RKO (cell line): ENCODE results near the gene FLOT1.
A peak's percentile ranks its signal among the peaks of the same experiment; 100 is the strongest.
"Not testable (repeated sequence)": the region's sequence is repeated elsewhere in the genome, so short reads cannot be mapped to it uniquely, and the experiment has no call there.

Experiments used
- DNase-seq: peaks from one replicate; pipeline ENCODE4 v3.0.0-alpha.2; 2016; ENCODE audit warnings: low spot score

FLOT1 gene

DNA sequence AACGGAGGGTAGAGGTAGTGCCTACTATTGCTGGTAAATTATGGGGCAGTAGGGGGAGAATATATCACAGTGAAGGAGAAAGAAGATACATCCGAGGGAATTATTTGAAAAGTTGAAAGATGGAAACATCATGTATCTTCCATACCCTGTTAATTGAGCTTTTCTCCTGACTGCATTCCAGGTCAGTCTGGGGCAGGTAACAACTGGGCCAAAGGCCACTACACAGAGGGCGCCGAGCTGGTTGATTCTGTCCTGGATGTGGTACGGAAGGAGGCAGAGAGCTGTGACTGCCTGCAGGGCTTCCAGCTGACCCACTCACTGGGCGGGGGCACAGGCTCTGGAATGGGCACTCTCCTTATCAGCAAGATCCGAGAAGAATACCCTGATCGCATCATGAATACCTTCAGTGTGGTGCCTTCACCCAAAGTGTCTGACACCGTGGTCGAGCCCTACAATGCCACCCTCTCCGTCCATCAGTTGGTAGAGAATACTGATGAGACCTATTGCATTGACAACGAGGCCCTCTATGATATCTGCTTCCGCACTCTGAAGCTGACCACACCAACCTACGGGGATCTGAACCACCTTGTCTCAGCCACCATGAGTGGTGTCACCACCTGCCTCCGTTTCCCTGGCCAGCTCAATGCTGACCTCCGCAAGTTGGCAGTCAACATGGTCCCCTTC is 19.2 kb downstream of the FLOT1 start:
- not testable (repeated sequence) for DNase-seq

DNA sequence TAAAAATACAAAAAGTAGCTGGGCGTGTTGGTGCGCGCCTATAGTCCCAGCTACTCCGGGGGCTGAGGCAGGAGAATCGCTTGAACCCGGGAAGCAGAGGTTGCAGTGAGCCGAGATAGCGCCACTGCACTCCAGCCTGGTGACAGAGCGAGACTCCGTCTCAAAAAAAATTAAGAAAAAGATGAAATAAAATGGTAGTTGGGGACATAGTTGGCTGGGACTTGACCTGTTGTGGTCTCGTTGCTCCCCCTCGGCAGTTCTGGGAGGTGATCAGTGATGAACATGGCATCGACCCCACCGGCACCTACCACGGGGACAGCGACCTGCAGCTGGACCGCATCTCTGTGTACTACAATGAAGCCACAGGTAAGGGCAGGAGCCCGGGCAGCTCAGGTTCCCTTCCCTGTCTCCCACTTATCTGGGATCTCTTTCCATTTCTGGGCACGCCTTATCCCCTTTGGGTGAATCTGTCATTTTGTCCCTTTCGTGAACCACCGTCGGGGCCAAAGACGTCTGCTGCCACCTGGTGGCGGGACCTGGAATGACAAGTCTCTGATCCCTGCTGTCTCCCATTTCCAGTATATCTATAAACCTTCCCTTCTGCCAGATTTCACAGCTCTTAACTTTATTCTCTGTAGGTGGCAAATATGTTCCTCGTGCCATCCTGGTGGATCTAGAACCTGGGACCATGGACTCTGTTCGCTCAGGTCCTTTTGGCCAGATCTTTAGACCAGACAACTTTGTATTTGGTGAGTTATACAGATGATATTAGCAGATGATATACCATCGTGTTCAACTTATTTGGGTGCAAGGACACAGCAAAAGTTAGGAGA is 20.0 kb downstream of the FLOT1 start:
- peak; percentile 80 for DNase-seq

GRCh38 chr6:30722025-30722279 is 20.5 kb downstream of the FLOT1 start:
- DNase-seq: not testable (repeated sequence)

DNA sequence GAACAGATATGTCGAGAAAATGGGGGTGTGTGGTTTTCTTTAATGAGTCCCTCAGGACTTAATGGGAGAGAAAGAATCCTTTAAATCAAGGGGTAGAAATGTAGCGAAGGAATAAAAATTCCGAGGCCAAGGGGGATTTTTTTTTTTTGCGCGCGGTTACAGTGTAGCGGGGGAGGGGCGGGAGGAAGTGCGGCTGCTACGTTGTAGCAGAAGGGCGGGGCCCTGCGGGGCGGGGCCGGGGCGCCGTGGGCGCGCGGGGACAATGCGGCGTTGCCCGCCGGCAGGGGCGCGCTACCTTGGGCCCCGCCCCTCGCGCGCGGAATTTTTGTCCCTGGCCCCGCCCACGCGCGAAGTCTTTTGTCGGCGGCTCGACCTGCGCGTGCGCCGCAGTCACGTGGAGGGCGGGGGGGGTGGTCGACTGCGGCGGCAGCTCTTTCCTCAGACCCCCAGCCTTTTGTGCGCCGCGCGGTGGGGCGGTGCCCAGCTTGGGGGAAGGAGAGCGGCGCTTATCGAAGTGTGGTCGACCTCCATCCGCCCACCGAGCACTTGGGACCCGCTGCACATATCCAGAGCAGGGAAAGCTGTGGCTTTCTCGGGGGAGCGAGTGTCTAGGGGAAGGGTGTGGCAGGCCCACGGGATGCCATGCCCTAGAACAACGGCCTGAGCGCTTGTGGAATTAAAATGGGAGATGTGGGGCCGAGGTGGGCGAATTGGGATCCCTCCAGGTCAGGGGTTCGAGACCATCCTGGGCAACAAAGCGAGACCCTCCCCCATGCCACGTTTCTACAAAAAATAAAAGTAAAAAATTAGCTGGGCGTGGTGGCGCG is 21.1 kb downstream of the FLOT1 start:
- peak; percentile 90 for DNase-seq

- peak; percentile 78 for DNase-seq
These were observed 21.7 kb downstream of the FLOT1 start for GRCh38 chr6:30720738-30721197.

DNA sequence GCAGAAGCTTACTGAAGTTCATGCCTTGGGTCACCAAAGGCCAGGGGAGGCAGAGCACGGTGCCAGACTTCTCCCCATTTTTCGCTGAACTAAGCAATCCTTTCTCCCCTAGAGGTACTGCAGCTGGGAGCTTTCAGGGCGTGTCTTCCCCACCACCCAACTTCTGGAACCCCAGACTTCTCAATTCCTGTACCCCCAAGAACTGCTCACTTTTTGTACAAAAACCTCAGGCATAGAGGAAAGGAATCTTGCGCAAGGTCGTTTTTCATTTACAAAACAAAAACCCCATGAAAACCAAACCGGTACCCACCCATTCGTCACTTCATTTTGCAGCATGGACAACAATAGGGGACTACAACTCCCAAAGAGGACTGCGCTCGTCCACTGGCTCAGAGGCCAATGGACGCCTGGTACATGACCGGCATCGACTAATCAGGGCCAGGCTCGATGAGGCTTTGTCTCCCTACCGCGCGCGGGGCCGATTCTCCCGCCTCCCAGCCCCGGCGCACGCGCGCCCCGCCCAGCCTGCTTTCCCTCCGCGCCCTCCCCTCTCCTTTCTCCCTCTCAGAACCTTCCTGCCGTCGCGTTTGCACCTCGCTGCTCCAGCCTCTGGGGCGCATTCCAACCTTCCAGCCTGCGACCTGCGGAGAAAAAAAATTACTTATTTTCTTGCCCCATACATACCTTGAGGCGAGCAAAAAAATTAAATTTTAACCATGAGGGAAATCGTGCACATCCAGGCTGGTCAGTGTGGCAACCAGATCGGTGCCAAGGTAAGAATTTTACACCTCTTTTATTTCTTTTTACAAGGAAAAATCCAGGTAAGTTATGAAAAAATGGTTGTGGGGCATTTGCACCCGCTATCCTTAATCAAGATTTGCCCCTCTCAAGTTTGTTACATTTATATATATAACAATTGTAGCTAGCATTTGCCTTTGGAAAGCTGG is 22.4 kb downstream of the FLOT1 start, which contains the start of gene TUBB:
Gene TUBB (plus strand): TSS at position 562 of the 947 bp plus-strand sequence. CDS start 155 bp downstream, at position 717.
- DNase-seq: peak; percentile 99

DNA sequence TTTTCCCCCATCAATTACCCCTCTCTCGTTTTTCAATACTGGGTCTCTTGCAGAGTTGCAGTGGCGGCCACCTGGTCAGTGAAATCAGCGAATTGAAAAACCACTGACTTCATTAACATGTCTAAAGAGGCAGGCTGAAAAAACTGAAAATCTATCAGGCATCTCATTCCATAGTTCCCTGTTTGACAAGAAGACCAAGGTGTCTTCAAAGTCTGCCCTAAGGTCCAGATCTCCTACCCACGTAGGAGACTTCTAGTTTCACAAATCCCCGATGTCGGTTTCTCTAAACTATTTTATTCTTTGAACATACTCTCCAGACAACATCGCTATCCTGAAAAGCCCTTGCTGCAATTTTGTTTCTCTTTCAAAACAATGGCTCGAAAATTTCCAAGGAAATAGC is 23.1 kb downstream of the FLOT1 start:
- no peak for DNase-seq

- DNase-seq: not testable (repeated sequence)
These were observed 24.4 kb downstream of the FLOT1 start for GRCh38 chr6:30717845-30718720.

GRCh38 chr6:30717129-30717844 is 25.2 kb downstream of the FLOT1 start, which contains the start of gene MDC1:
MDC1 (minus strand) TSS chr6:30717281; CDS start chr6:30715175, 2,106 bp downstream.
- peak; percentile 100 for DNase-seq

DNA sequence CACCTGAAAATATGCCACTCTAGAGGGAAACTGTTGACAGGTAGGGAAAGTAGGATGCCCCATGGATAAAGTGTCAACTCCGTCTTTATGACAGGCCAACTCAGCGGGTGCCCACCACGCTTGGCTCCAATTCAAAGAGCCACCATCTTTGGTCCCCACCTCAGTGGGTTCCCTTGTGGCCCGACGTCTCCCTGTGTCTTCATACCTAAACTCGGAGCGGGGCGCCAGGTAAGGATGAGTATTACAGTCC is 25.7 kb downstream of the FLOT1 start:
- DNase-seq: no peak

- no peak for DNase-seq
These were observed 28.2 kb downstream of the FLOT1 start for GRCh38 chr6:30714263-30714662.

GRCh38 chr6:30712441-30712945 is 30.0 kb downstream of the FLOT1 start:
- no peak for DNase-seq

GRCh38 chr6:30711758-30712380 is 30.6 kb downstream of the FLOT1 start:
- no peak for DNase-seq

GRCh38 chr6:30709101-30709868 is 33.2 kb downstream of the FLOT1 start:
- no peak for DNase-seq

GRCh38 chr6:30707281-30707850 is 35.1 kb downstream of the FLOT1 start:
- no peak for DNase-seq

GRCh38 chr6:30705620-30706019 is 36.9 kb downstream of the FLOT1 start:
- DNase-seq: no peak

DNA sequence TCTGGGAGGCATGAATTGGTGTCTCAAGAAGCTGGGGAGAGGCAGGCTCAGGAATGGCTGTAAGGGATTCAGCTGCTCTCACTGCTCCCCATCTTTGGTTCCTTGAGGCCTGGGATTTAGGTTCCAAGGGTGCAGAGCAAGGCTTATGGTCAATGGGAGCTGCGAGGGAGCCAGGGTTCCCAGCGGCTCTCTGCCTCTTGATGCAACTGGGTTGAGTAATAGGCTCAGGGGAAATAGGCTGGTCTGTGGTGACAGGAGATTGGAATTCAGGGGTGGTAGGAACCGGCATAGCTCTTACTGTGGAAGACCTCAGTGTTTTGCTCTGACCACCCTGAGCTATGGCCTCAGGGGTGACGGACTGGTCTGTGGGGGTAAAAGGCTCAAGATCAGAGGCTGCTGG is 38.7 kb downstream of the FLOT1 start:
- DNase-seq: no peak

DNA sequence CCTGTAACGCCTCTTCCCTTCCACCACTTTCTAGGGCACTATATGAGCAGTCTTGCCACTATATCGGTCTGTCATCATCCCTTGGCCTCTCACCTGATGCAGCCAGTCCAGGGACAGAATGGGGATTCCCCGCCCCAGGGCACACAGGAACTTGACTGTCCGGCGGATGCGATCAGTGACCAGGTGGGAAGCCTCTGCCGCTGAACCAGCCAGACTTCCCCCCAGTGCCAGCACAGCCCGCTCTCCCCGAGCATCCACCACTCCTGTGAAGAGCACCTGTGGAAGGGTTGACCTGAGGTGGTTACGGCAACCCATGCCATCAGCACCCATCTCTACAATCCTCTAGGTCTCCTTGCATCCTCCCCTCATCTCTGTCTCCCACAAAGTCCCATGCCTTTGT is 39.5 kb downstream of the FLOT1 start:
- DNase-seq: no peak
